ENCODE measurements around the gene TMEM242.

DNA sequence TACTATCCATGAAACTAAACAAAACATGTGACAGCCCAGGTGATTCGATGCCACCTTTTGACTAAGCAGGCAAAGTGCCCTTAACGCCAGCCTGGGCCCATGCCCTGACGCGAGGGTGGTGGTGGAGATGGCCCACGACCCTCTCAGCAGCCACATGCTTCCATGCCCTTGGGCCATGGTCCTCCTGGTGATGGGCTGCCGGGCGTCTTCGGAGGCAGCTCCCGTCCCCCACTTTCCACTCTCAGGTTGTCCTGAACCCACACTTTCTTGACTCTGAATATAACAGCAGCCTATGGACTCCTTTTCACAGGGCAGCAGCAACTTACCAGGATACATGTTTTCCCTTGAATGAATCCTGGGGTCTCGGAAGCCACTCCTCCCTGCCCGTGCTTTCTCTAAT lies 33.6 kb downstream of the TMEM242 start:
- TF ChIP-seq MXD4 (CRISPR knock-in tag; IDR thresholded peaks at IDR 0.05): no peak
- TF ChIP-seq, protein P1, sequence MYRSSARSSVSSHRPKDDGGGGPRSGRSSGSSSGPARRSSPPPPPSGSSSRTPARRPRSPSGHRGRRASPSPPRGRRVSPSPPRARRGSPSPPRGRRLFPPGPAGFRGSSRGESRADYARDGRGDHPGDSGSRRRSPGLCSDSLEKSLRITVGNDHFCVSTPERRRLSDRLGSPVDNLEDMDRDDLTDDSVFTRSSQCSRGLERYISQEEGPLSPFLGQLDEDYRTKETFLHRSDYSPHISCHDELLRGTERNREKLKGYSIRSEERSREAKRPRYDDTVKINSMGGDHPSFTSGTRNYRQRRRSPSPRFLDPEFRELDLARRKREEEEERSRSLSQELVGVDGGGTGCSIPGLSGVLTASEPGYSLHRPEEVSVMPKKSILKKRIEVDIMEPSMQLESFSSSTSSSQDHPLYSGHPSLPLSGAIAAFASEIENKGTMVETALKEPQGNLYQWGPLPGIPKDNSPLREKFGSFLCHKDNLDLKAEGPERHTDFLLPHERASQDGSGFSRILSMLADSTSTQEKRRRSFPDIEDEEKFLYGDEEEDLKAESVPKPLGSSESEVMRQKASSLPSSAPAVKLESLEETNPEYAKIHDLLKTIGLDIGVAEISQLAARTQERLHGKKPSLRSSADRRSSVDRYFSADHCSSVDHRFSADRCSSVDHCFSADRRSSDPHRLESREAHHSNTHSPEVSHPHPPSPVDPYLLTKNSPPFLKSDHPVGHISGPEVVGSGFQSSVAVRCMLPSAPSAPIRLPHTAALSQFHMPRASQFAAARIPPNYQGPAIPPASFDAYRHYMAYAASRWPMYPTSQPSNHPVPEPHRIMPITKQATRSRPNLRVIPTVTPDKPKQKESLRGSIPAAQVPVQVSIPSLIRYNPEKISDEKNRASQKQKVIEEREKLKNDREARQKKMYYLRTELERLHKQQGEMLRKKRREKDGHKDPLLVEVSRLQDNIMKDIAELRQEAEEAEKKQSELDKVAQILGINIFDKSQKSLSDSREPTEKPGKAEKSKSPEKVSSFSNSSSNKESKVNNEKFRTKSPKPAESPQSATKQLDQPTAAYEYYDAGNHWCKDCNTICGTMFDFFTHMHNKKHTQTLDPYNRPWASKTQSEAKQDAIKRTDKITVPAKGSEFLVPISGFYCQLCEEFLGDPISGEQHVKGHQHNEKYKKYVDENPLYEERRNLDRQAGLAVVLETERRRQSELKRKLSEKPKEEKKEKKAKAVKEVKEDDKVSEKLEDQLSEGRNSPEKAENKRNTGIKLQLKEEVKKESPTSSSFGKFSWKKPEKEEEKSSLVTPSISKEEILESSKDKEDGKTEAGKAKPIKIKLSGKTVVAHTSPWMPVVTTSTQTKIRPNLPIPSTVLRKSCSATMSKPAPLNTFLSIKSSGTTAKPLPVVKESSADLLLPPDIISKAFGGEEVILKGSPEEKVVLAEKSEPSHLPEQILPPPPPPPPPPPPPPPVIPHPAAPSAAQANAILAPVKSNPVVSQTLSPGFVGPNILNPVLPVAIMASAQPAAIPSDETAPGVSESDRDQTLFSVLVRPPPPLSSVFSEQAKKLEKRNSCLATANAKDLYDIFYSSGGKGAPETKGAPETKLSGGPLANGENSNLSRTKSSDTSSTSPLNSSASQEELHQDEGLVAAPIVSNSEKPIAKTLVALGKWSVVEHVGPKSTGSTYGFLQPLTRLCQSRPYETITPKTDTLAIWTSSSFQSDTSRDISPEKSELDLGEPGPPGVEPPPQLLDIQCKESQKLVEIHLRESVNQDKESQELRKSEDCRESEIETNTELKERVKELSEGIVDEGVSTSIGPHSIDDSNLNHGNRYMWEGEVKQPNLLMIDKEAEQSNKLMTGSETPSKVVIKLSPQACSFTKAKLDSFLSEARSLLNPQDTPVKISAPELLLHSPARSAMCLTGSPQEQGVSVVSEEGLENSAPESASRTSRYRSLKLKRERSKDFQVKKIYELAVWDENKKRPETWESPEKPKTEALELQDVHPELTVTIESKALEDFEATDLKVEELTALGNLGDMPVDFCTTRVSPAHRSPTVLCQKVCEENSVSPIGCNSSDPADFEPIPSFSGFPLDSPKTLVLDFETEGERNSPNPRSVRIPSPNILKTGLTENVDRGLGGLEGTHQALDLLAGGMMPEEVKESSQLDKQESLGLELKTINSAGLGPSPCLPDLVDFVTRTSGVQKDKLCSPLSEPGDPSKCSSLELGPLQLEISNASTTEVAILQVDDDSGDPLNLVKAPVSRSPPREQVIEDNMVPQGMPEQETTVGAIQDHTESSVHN (CRISPR knock-in tag; IDR thresholded peaks at IDR 0.05): no peak
- TF ChIP-seq ZNF510 (CRISPR knock-in tag; IDR thresholded peaks at IDR 0.05; ENCODE audit: low read depth): no peak
- TF ChIP-seq, protein P2, sequence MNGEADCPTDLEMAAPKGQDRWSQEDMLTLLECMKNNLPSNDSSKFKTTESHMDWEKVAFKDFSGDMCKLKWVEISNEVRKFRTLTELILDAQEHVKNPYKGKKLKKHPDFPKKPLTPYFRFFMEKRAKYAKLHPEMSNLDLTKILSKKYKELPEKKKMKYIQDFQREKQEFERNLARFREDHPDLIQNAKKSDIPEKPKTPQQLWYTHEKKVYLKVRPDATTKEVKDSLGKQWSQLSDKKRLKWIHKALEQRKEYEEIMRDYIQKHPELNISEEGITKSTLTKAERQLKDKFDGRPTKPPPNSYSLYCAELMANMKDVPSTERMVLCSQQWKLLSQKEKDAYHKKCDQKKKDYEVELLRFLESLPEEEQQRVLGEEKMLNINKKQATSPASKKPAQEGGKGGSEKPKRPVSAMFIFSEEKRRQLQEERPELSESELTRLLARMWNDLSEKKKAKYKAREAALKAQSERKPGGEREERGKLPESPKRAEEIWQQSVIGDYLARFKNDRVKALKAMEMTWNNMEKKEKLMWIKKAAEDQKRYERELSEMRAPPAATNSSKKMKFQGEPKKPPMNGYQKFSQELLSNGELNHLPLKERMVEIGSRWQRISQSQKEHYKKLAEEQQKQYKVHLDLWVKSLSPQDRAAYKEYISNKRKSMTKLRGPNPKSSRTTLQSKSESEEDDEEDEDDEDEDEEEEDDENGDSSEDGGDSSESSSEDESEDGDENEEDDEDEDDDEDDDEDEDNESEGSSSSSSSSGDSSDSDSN (CRISPR knock-in tag; IDR thresholded peaks at IDR 0.05): no peak
- TF ChIP-seq YEATS2 (CRISPR knock-in tag; IDR thresholded peaks at IDR 0.05; ENCODE audit: borderline replicate concordance): no peak
- no peak for TF ChIP-seq ZBTB7A (CRISPR knock-in tag; IDR thresholded peaks at IDR 0.05)
- TF ChIP-seq ZNF557 (CRISPR knock-in tag; IDR thresholded peaks at IDR 0.05): no peak
- no peak for TF ChIP-seq KAT7 (CRISPR knock-in tag; IDR thresholded peaks at IDR 0.05; ENCODE audit: borderline replicate concordance)
- no peak for TF ChIP-seq YY1 (IDR thresholded peaks at IDR 0.05; ENCODE audit: insufficient read depth, insufficient replicate concordance, low read depth, low read length)
- no peak for TF ChIP-seq NFE2L2 (IDR thresholded peaks at IDR 0.05; ENCODE audit: low read length)
- no peak for TF ChIP-seq CHD2 (IDR thresholded peaks at IDR 0.05; ENCODE audit: low read depth, low read length)
- no peak for TF ChIP-seq ZNF777 (CRISPR knock-in tag; IDR thresholded peaks at IDR 0.05)
- no peak for TF ChIP-seq JUND (CRISPR knock-in tag; IDR thresholded peaks at IDR 0.05)
- TF ChIP-seq MEIS1 (CRISPR knock-in tag; IDR thresholded peaks at IDR 0.05; ENCODE audit: borderline replicate concordance): no peak
